ENCODE results near the gene IGLL5. TPM values are rescaled to one million over a fixed set of nuclear protein-coding genes. Genes with fewer than 3 reads are reported as not detected.

IGLL5 gene
- total RNA-seq, 1 donor from 2014 or later, result not detected

- Mint-ChIP-seq H3K27ac (ENCODE audit: unreplicated experiment) (no peak overlapping the region), H3K4me1 (ENCODE audit: unreplicated experiment) (no peaks in the 10 kb centered on the region), H3K4me3 (ENCODE audit: unreplicated experiment) (no peak overlapping the region), H3K36me3 (ENCODE audit: unreplicated experiment) (no peaks in the 10 kb centered on the region), H3K27me3 (ENCODE audit: unreplicated experiment) (peaks cover 14% of the 10 kb centered on the region), H3K9me3 (ENCODE audit: unreplicated experiment) (no peaks in the 10 kb centered on the region)
- no peak for DNase-seq (ENCODE audit: extremely low spot score, unreplicated experiment)
- no peak for TF ChIP-seq CTCF (IDR thresholded peaks at IDR 0.05)
These were observed 19.4 kb downstream of the IGLL5 start for GRCh38 chr22:22906907-22907550.

GRCh38 chr22:22907551-22908494, 20.2 kb downstream of the IGLL5 start:
- Mint-ChIP-seq H3K36me3 (ENCODE audit: unreplicated experiment) (no peaks in the 10 kb centered on the region), H3K4me3 (ENCODE audit: unreplicated experiment) (no peak overlapping the region), H3K27me3 (ENCODE audit: unreplicated experiment) (peaks cover 14% of the 10 kb centered on the region), H3K4me1 (ENCODE audit: unreplicated experiment) (no peaks in the 10 kb centered on the region), H3K27ac (ENCODE audit: unreplicated experiment) (no peak overlapping the region), H3K9me3 (ENCODE audit: unreplicated experiment) (no peaks in the 10 kb centered on the region)
- no peak for DNase-seq (ENCODE audit: extremely low spot score, unreplicated experiment)
- TF ChIP-seq CTCF (IDR thresholded peaks at IDR 0.05), result no peak

DNA sequence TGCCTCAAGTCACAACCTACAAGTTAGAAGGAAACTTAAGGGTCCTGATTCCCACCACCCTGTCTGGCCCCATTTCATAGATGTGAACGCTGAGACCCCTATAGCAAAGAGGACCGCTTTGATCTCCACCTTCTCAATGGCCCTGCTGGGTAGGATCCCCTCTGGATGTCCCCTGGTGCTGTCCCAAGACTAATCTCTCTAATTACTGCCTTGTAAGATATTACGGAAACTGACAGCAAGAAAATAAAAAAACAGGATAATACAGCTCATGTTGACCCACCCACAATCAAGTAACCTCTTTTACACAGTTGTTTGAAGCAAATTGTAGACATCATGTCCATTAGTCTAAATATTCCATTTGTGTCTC, 20.9 kb downstream of the IGLL5 start:
- H3K36me3 Mint-ChIP-seq (ENCODE audit: unreplicated experiment), result no peaks in the 10 kb centered on the region
- no peak overlapping the region for H3K27ac Mint-ChIP-seq (ENCODE audit: unreplicated experiment)
- H3K9me3 Mint-ChIP-seq (ENCODE audit: unreplicated experiment), result no peaks in the 10 kb centered on the region
- no peak for DNase-seq (ENCODE audit: extremely low spot score, unreplicated experiment)
- no peaks in the 10 kb centered on the region for H3K4me1 Mint-ChIP-seq (ENCODE audit: unreplicated experiment)
- H3K4me3 Mint-ChIP-seq (ENCODE audit: unreplicated experiment), result no peak overlapping the region
- no peak for TF ChIP-seq CTCF (IDR thresholded peaks at IDR 0.05)
- H3K27me3 Mint-ChIP-seq (ENCODE audit: unreplicated experiment), result peaks cover 14% of the 10 kb centered on the region

DNA sequence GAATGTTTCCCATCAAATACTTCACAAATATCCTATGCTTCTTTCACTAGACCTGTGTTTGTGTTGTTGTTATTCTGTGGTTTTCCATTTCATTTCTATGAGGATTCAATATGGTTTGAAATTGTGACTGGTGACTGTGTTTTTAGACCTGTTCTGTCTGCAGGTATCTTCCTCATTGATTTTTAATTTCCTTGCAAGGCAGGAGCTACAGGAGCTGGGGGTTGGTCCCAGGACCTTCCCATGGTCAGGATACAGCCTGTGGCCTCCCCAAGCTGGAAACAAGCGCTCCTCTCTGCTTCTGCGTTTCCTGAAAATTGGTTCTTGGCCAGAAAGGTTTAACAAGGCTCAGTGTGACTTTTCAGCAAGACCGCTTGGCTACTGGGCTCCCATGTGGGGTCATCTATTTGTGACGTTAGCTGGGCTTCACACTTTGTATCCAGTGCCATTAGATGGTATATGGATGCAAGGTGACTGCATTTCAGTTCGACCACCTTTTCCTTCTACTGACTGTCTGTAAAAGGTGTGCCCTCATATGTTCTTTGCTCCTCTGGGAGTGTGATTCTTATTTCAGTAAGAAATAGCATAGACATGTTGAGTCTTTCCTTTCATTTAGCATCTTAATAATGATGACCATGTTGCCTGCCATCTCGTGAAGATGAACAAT, 21.5 kb downstream of the IGLL5 start:
- TF ChIP-seq CTCF (IDR thresholded peaks at IDR 0.05), result no peak
- H3K9me3 Mint-ChIP-seq (ENCODE audit: unreplicated experiment), result no peaks in the 10 kb centered on the region
- peaks cover 14% of the 10 kb centered on the region for H3K27me3 Mint-ChIP-seq (ENCODE audit: unreplicated experiment)
- H3K4me1 Mint-ChIP-seq (ENCODE audit: unreplicated experiment), result no peaks in the 10 kb centered on the region
- H3K36me3 Mint-ChIP-seq (ENCODE audit: unreplicated experiment), result no peaks in the 10 kb centered on the region
- no peak overlapping the region for H3K27ac Mint-ChIP-seq (ENCODE audit: unreplicated experiment)
- no peak overlapping the region for H3K4me3 Mint-ChIP-seq (ENCODE audit: unreplicated experiment)
- no peak for DNase-seq (ENCODE audit: extremely low spot score, unreplicated experiment)

Measured in osteocyte (in vitro differentiated cells).